Femur (tissue), 1 donor: ENCODE results near the gene CAMK2D.
A peak's percentile ranks its signal among the peaks of the same experiment; 100 is the strongest.
"Not testable (repeated sequence)": the region's sequence is repeated elsewhere in the genome, so short reads cannot be mapped to it uniquely, and the experiment has no call there.

Source experiments
- DNase-seq: peaks from one replicate; pipeline ENCODE4 v3.0.0-alpha.2; 2017

The CAMK2D gene

DNA sequence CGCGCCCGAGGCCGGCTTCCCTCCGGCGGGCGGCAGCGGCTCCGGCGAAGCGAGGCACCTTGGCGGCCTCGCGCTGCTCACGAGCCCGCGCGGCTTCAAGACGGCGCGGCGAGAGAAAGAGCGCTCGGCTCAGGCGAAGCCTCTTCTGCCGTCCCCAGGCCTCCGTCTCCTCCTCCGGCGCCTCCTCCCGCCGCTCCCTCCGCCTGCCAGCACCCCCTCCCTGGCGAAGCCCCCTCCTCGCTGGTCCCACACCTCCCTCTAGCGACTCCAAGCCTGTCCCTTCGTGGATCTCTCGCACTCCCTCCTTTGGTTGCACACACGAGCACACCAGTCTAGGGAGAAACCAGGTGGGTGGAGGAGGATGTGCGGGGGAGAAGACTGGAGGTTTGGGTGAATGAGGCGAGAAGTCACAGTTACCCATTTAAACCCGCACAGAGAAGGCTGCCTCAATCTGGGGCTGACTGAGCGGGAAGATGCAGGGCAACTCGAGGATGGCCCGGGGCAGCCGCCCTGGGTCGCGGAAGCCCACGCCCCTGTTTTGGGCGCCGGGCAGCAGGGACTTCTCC is at the start of gene CAMK2D:
Gene CAMK2D (minus strand): TSS at position 119 of the 566 bp plus-strand sequence. CDS start 670 bp downstream, outside the sequence.
- DNase-seq, result peak; percentile 96

DNA sequence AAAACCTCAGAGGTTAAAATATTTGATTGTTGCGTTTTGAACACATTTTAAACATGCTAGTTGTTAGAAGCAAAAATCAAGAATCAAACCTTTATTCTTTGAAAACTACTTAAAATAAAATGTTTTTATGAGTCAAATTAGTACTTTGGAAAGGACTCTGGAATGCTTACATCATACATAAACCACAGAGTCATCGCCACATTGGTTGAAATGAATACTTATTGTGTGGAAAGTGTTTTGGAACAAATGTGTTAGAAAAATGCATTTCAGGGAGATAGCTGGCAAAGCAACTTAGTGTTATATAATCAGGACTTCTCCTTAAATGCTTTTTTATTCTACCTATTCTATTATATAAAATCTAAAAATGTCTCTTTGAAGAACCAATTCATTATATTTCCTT is 49.4 kb upstream of the CAMK2D start:
- DNase-seq, result no peak

- peak; percentile 33 for DNase-seq
Observed at GRCh38 chr4:113809311-113809710, 47.8 kb upstream of the CAMK2D start.

DNA sequence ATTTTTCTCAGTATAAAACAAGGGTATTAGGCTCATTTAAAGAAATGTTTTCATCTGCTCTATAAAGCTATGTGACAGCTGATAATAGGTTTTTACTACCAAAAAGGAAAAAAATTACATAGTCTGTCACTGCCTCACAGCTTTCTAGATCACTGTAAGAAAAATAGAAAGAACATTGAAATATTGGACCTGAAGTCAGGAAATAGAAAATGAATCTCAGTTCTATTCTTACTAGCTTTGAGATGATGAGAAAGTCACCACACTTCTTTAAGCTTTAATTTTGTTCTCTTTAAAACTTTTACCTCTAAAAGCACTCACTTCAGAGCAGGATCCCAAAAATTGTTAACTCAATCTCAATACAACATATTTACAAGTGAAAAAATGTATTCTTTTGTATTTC is 45.3 kb upstream of the CAMK2D start:
- no peak for DNase-seq

DNA sequence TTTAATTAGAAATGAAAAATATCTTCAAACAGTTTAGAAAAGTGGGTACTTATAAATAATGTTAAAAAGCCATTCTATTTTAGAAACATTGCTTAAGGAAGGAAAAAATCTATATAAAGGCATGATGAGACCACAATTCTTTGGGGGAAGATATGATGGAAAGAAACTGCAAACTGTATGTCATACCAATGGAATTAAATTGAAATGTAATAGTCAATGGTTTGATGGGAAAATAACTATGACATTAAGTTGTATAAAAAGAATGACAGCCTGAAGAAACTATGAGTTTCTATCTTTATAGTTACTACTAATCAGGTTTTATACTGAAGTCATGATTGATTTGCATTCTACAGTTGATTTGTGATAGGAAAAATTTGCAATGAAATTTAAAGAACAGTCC is 40.3 kb upstream of the CAMK2D start:
- no peak for DNase-seq

DNA sequence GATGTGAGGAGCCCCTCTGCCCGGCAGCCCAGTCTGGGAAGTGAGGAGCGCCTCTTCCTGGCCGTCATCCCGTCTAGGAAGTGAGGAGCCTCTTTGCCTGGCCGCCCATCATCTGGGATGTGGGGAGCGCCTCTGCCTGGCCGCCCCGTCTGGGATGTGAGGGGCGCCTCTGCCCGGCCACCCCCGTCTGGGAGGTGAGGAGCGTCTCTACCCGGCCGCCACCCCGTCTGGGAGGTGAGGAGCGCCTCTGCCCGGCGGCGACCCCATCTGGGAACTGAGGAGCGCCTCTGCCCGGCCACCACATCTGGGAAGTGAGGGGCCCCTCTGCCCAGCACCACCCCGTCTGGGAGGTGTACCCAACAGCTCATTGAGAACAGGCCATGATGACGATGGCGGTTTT is 34.8 kb upstream of the CAMK2D start:
- not testable (repeated sequence) for DNase-seq

- DNase-seq, result no peak
Observed at GRCh38 chr4:113790478-113790877, 28.9 kb upstream of the CAMK2D start.

DNA sequence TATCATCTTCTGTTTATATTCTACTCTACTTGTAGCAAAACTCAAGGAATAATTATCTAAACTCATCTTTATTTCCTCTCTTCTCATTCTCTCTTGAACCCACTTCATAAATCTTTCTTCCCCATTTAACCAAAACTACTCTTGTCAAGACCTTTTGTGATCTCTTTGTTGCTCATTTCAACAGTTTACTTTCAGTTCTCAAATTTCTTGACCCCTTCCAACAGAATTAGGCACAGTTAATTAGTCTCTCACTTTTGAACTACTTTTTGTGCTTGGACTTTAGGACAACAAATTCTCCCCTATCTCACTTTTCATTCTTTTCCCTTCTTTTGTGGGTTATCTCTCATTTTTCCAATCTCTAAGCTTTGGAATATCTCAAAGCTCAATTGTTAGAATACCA is 27.4 kb upstream of the CAMK2D start:
- no peak for DNase-seq

DNA sequence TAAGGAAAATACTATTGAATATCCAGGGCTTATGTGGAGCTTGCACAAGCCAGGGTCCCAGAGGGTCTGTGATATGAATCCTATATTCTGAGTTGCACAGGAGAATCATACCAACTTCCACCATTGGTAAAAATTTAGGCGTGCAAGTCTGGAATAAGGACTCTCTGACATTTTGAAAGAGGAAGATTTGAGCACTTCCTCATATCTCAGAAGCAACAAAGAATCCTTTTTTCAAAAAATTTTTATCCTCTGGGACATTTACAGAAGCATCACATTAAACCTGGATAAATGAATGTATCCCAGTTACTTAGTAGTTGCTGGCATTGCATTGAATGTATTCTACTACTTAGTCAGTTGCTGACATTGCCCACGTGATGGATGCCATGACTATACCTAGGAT is 24.2 kb upstream of the CAMK2D start:
- no peak for DNase-seq

DNA sequence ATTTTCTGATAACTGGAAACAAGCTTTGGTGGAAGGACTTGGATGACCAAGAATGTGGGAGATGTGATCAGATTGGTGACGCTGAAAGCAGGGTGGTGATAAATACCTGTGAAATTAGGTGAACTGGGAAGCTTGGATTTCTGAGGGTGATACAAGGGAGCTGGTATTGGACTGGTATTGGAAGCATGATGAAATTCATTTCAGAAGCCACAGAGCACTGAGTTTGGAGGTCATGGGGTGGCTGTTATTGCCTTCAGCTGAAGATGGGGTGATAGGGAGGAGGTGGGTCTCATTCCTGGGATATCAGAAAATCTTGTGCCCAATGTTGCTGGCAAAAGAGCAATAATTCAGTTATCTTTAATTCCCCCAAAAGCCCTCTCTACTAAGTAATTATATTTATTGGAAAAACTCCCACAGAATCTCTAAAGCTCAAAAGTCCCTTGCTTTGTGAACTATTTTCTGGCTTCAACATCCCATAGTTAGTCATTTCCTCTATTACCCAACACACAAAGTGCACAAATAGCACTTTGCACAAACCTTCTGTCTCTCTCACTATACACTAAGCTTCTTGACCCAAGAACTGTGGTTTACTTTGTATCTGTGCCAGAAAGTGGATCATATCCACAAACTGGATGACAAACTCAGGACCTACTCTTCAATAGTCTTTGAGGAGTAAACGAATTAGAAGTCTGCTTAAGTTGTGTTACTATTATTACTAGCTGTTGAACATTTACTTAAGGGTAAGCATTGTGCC is 23.1 kb upstream of the CAMK2D start:
- no peak for DNase-seq

GRCh38 chr4:113783701-113784100 is 22.2 kb upstream of the CAMK2D start:
- no peak for DNase-seq

DNA sequence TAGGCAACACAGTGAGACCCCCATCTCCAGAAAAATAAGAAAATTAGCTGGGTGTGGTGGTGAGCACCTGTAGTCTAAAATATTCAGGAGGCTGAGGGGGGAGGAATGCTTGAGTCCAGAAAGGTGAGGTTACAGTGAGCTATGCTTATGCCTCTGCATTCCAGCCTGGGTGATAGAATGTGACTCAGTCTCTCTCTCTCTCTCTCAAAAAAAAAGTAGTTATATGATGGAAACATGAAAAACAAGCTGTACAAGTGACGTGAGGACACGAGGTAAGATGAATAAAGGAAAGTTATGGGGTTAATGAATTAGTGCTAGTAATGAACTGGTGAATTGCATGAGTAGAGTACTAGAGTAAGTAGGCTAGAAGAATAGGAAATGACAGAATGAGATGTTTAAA is 21.8 kb upstream of the CAMK2D start:
- no peak for DNase-seq

DNA sequence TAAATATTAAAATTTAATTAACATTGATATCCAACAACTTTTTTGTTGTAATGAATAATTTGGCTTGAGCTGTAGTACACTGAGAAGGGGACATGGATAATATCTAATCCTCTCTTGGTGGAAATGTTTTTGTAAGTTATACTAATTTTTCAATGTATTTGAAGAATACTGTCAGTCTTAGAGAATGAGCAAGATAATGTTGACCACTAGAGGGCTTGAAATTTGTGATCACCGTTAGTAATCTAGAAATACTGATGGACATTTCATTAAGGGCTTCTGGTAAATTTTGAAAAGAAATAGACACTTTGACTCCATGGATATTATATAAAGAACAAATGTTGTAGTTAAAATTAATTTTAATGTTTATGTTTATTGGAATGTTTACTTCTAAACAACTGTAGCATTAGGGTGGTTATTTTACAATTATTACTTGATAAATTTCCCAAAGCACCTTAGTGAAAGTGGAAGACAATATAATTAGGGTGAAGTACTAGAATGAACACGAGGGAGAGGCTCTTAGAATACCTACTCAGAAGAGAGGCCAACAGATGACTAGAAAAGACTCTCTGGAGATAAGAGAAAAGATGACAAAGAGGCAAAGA is 20.0 kb upstream of the CAMK2D start:
- no peak for DNase-seq

DNA sequence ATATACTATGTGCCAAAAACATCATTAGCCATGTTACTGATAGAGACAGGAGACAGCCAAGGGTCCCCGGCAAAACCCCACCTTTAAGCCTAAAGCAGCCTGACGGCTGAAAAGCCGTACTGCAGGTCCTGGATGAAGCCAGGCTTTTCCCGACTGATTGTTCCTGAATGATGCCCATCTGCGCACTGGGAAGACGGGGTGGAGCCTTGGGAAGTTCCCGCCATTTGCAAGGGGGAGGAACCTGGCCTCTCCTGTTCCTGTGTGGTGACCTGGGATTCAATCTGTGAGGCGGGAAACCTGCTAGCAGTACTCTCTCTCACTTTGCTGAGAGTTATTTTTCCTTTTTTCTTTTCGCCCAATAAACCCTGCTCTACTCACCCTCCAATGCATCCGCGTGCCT is 15.1 kb upstream of the CAMK2D start:
- DNase-seq, result no peak

DNA sequence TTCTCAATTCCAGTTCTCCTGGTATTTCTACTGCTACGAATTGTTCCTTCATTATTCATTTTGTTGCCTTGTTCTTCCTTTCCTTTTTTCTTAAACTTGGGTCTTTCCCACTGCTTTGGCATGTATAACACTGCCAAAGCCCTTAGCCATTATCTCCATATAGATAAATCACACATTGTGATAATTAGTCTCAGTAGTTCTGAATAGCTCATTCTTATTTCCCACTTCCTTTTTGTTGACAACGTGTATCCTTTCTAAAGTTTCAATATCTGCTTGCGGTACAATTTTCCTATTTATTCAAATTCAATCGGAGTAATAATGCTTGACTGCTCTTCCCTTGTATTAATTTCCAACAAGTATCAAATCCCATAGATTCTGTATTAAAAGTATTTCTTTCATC is 14.5 kb upstream of the CAMK2D start:
- no peak for DNase-seq

GRCh38 chr4:113773756-113774155 is 12.2 kb upstream of the CAMK2D start:
- no peak for DNase-seq

GRCh38 chr4:113773014-113773413 is 11.5 kb upstream of the CAMK2D start:
- no peak for DNase-seq

GRCh38 chr4:113772319-113772718 is 10.8 kb upstream of the CAMK2D start:
- no peak for DNase-seq

- DNase-seq, result no peak
Observed at GRCh38 chr4:113769744-113770143, 8.2 kb upstream of the CAMK2D start.

DNA sequence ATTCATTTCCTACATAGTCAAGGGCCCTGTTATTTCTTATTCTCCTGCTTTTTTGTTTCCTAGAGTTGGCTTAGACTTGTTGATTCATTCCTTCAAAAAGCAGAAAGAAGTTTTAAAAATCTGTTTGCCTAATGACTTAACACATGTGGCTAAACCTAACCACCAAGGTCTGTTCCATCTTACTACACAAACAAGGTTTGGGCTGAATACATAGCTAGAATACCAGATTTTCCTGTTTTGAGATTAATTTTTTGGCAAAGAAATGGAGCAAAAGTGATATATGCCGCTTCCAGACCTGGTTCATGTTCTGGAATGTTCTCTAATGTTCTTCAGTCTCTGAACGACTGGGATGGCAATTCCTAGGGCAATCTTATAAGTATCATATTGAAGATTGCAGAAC is 7.4 kb upstream of the CAMK2D start:
- no peak for DNase-seq

GRCh38 chr4:113766882-113767281 is 5.3 kb upstream of the CAMK2D start:
- no peak for DNase-seq

GRCh38 chr4:113764720-113765264 is 3.3 kb upstream of the CAMK2D start:
- DNase-seq, result no peak

DNA sequence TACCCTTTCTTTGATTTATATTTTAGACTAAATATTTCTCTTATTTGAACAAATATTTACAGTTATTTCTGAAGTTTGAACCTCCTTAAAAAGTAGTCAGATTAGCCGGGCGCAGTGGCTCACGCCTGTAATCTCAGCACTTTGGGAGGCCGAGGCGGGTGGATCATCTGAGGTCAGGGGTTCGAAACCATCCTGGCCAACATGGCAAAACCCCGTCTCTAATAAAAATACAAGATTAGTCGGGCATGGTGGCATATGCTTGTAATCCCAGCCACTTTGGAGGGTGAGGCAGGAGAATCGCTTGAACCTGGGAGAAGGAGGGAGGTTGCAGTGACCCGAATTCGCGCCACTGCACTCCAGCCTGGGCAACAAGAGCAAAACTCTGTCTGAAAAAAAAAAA is 2.4 kb upstream of the CAMK2D start:
- not testable (repeated sequence) for DNase-seq

- no peak for DNase-seq
Observed at GRCh38 chr4:113763029-113763285, 1.4 kb upstream of the CAMK2D start.
